Caki2 (cell line): Measurements from ENCODE around the gene CCDC158. TPM values are rescaled to one million over a fixed set of nuclear protein-coding genes. Genes with fewer than 3 reads are reported as not detected.
"Not testable (repeated sequence)": the region's sequence is repeated elsewhere in the genome, so short reads cannot be mapped to it uniquely, and the experiment has no call there.

Source experiments
- DNase-seq: peaks from one replicate; pipeline ENCODE4 v3.0.0-alpha.2; 2015; ENCODE audit warnings: low read depth
- in situ Hi-C: cut with HindIII; loops from 2 replicates; pipeline ENCODE4 v1.10.0; 2016; ENCODE audit warnings: low sequenced_read_pairs, low pct_unique_long_range_greater_than_20kb, mixed read lengths
- total RNA-seq: library from RNA; depleted of rRNA; stranded (reverse); fragments of >200 nt; shearing (Covaris generic); gene quantifications from 2 replicates; pipeline ENCODE4 v1.2.3, GENCODE V29; 2014; ENCODE audit warnings: low replicate concordance

The CCDC158 gene
- total RNA-seq, 1 experiment from 2014 or later = not detected

GRCh38 chr4:76301775-76302162, 119.2 kb downstream of the CCDC158 start:
- DNase-seq = no peak
- in situ Hi-C loops = no loop called here

GRCh38 chr4:76301068-76301774, 119.7 kb downstream of the CCDC158 start:
- DNase-seq = peak; percentile 81
- in situ Hi-C loops = no loop called here

- in situ Hi-C loops = no loop called here
- DNase-seq = no peak
Observed at GRCh38 chr4:76300012-76300411, 120.9 kb downstream of the CCDC158 start.

- DNase-seq = no peak
- in situ Hi-C loops = no loop called here
Observed at GRCh38 chr4:76298227-76298626, 122.7 kb downstream of the CCDC158 start.

- in situ Hi-C loops = no loop called here
- no peak for DNase-seq
Observed at GRCh38 chr4:76296286-76296820, 124.6 kb downstream of the CCDC158 start.

DNA sequence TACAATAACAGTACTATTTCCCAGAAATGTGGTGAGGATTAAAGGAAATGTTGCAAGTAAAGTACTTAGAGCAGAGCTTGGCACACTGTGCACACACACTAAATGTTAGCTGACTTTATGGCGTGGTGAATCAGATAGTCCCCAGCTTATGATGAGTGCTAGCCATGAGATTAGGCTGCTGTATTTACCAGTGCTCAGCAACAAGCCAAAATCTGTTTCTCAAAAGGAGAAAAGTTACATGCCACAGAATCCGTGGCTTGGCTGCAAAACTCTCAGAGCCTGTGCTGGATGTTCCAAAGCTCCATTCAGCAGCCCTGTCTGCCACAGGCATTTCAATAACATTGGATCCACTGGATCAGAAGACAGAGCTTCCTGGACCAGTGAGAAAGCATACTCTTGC, 127.2 kb downstream of the CCDC158 start:
- no peak for DNase-seq
- in situ Hi-C loops = no loop called here

DNA sequence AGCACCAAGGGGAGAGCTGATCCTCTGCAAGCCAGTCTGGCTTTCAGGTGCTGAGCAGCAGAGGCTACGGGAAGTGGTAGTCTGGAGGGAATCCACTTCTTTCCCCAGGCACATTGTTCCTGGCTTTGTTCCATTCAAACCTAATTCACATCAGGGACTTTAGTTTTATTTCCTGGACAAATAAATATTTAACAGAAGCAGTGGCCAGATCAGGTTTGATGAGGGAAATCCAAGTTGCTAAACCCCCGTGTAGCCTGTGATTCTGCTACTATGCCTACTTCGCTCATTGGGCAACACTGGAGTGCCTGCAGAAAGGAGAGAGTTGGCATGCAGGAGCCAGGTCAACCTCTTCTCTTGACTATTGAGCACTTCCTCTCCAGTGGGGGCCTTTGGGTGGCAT, 128.2 kb downstream of the CCDC158 start:
- in situ Hi-C loops = no loop called here
- DNase-seq = no peak

- in situ Hi-C loops, DNase-seq: not testable (repeated sequence)
Observed at GRCh38 chr4:76287811-76288210, 133.1 kb downstream of the CCDC158 start.

DNA sequence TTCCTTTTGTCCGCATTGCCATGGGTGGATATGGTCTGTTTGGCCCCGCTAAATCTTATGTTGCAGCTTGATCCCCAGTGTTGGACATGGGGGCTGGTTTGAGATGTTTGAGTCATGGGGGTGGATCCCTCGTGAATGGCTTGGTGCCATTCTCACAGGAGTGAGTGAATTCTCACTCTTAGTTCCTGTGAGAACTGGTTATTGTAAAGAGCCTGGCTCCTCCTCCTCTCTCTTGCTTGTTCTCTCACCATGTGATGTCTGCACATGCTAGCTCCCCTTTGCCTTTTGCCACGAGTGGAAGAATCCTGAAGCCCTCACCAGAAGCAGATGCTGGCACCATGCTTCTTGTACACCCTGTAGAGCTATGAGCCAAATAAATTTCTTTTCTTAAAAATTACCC, 137.0 kb downstream of the CCDC158 start:
- in situ Hi-C loops = no loop called here

DNA sequence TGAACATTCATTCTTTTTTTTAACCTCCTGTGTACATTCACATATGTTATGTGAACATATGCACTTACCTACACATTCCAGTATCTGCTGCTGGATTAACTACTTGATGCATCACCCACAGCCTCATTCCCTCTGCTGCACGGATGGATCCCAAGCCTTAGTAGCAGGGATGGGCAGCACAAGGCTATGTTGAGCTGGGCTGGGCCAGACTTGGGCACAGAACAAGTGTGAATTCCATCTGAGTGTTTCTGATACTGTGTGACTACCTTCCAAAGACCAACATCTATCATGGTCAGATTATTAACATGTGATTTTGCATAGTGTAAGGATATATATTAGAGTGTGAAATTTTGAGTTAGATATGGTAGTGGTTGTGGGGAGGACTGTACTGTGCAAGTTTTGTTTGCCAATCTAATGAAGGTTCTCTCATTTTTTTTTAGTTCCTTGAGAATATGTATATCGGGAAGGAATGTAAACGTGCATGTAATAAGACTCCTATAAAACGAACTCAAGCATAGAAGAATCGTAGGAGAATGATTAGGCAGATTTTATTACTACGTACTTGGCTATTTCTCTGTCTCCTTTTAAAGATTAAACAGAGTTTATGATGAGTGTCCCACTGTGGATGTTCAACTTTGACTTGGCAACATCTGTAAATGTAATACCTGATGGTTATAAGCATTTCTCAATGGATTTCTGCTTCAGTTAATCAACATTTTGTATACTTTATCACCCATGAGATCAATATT, 137.8 kb downstream of the CCDC158 start:
- peak; percentile 46 for DNase-seq
- in situ Hi-C loops = no loop called here

More for the DNA sequence above, 137.0 kb downstream of the CCDC158 start:
- DNase-seq = peak; percentile 29

GRCh38 chr4:76281594-76281993, 139.3 kb downstream of the CCDC158 start:
- in situ Hi-C loops, DNase-seq: not testable (repeated sequence)

- no peak for DNase-seq
- in situ Hi-C loops = no loop called here
Observed at GRCh38 chr4:76280488-76281441, 140.2 kb downstream of the CCDC158 start.

GRCh38 chr4:76279462-76279861, 141.5 kb downstream of the CCDC158 start:
- in situ Hi-C loops = no loop called here
- no peak for DNase-seq

GRCh38 chr4:76278583-76278982, 142.4 kb downstream of the CCDC158 start:
- DNase-seq = no peak
- in situ Hi-C loops = no loop called here

GRCh38 chr4:76277667-76278066, 143.3 kb downstream of the CCDC158 start:
- in situ Hi-C loops = no loop called here
- DNase-seq = no peak

DNA sequence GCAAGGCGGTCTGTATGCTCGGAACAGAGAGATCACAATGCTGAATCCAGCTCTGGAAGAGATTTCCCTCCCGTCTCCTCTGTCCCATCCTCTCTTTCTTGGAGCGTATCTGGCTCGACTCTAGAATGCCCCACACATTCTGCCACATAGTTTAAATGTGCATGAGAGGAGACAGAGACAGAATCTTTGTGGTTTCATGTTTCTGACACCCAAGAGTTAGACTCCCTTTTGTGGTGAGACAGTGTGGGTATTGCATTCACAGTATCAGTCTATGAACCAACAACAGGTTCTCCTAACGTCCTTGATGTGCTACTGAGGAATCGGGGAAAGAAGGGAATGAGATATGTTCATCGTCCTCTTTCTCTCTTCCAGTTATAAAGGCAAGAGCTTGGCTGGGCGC, 144.1 kb downstream of the CCDC158 start:
- in situ Hi-C loops = no loop called here
- DNase-seq = no peak

- in situ Hi-C loops = no loop called here
- DNase-seq = no peak
Observed at GRCh38 chr4:76275486-76276124, 145.3 kb downstream of the CCDC158 start.

DNA sequence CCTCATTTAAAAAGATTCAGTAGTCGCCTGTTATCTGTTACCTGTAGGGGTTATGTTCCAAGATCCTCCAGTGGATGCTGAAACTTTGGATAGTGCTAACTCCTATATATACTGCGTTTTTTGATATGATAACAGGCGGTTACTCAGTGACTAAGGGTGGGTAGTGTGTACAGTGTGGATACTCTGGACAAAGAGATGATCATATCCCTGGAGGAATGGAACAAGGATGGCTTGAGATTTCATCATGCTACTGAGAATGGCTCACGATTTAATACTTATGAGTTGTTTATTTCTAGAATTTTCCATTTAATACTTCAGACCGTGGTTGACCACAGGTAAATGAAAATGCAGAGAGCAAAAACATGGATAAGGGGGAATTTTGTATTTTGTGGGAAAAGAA, 147.9 kb downstream of the CCDC158 start:
- DNase-seq = no peak
- in situ Hi-C loops = no loop called here
